Kidney (tissue), 14 donors: ENCODE measurements around the gene GID4. TPM values are rescaled to one million over a fixed set of nuclear protein-coding genes. Genes with fewer than 3 reads are reported as not detected.

ENCODE experiments used
- DNase-seq, 5 donors: peaks; one replicate each; pipeline ENCODE4 v3.0.0-alpha.2; 2013 to 2020
- FAIRE-seq: peaks from 2 replicates; lab custom pipeline; 2012; peaks lifted over from hg19 to GRCh38; lab: Jason Lieb, UNC
- H3K27ac ChIP-seq, 2 donors: one replicate each; pipeline ENCODE4 v1.7.0; 2013; ENCODE audit warnings: low read depth in 2 of 2, low read length in 2 of 2, inconsistent platforms in 1 of 2
- H3K27me3 ChIP-seq: one replicate; pipeline ENCODE4 v1.7.1; 2013; ENCODE audit warnings: low read length, inconsistent platforms; ENCODE audit not compliant: control insufficient read depth, insufficient read depth
- H3K36me3 ChIP-seq, 3 donors: one replicate each; pipeline versions ENCODE4 v1.7.0 to v1.7.1; 2013; ENCODE audit warnings: low read length in 3 of 3, control low read depth in 1 of 3, inconsistent platforms in 1 of 3; ENCODE audit not compliant: insufficient read depth in 3 of 3, control insufficient read depth in 2 of 3
- H3K4me1 ChIP-seq, 3 donors: one replicate each; pipeline versions ENCODE4 v1.7.0 to v1.7.1; 2013; ENCODE audit warnings: low read length in 3 of 3, inconsistent platforms in 1 of 3, low read depth in 1 of 3; ENCODE audit not compliant: control insufficient read depth in 2 of 3, insufficient read depth in 2 of 3
- H3K4me3 ChIP-seq, 3 donors: one replicate each; pipeline versions ENCODE4 v1.7.0 to v1.8.1; 2013; ENCODE audit warnings: low read length in 3 of 3, control low read depth in 1 of 3, inconsistent platforms in 1 of 3
- H3K9ac ChIP-seq, 3 donors: one replicate each; pipeline versions ENCODE4 v1.7.0 to v1.7.1; 2013; ENCODE audit warnings: low read length in 3 of 3, control low read depth in 1 of 3, inconsistent platforms in 1 of 3
- H3K9me3 ChIP-seq, 3 donors: one replicate each; pipeline versions ENCODE4 v1.7.0 to v1.7.1; 2013; ENCODE audit warnings: low read length in 3 of 3, control low read depth in 1 of 3, inconsistent platforms in 1 of 3; ENCODE audit not compliant: control insufficient read depth in 2 of 3, insufficient read depth in 1 of 3
- intact Hi-C: fragments of 100-400 bp; cut with DNase I; formaldehyde crosslinking; loops from one replicate; pipeline ENCODE4 v1.11.1; 2022
- polyA plus RNA-seq: library from polyadenylated mRNA; stranded (reverse); fragments of 350-450 nt; fragmentation: Illumina TruSeq; extraction: RNeasy Lipid Tissue Mini Kit (QIAGEN cat#74804); gene quantifications from one replicate; pipeline ENCODE4 v1.2.3, GENCODE V29; 2014; ENCODE audit warnings: low read depth, low replicate concordance; ENCODE audit not compliant: insufficient read depth
- total RNA-seq: library from RNA; stranded (reverse); fragmentation: NEBNext Ultra II Directional; extraction: Animal tissue kit (Norgen Biotek cat#: 25700); gene quantifications from one replicate; pipeline ENCODE4 v1.2.1, GENCODE V29; 2021
- TF ChIP-seq, protein P1 (sequence below): IDR thresholded peaks from 3 replicates; pipeline ENCODE4 v1.5.1; 2012; ENCODE audit warnings: mild to moderate bottlenecking, moderate library complexity, borderline replicate concordance; ENCODE audit not compliant: insufficient read depth; ENCODE audit errors: extremely low read depth
- donor health status: control.
- donor health status: control.
- donor health status: control.
- donor health status: control.
- donor health status: control.
- donor health status: DM: yes; HTN: yes; CAD: no.
- donor health status: Normal renal cell carcinoma (clear cell type).

Gene GID4
- total and polyA plus RNA-seq, 2 donors from 2014 or later, result 3.4 to 8.7 TPM

DNA sequence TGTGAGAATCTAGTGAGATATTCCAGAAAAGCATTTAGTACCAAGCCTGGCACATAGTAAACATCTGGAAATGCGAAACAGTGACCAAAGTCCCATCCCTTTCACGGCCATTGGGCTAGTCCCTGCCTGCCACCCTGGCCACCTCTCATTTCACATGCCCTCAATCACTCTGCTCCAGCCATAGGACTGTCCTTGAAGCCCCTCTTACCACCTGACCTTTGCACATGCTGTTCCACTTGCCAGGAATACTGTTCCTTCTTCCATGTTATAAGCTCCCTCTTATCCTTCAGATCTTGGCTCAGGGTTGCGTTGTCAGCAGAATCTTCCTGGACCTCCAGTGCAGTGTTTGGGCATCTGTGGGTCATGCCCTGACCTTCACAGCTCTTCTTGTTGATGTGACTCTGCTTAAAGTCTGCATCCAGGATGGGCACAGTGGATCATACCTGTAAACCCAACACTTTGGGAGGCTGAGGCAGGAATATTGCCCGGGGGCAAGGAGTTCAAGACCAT lies 71.5 kb downstream of the GID4 start:
- no peak for FAIRE-seq
- intact Hi-C loops, result no loop called here
- Histone ChIP-seq H3K27me3 (no peaks in the 10 kb centered on the region), H3K4me1 (no peaks in the 10 kb centered on the region), H3K27ac (no peak overlapping the region), H3K9ac (no peak overlapping the region), H3K4me3 (no peak overlapping the region), H3K36me3 (peaks cover 0 to 2% (median 0%) of the 10 kb centered on the region in 3 donors), H3K9me3 (no peaks in the 10 kb centered on the region)
- DNase-seq, result no peak
- TF ChIP-seq, protein P1, sequence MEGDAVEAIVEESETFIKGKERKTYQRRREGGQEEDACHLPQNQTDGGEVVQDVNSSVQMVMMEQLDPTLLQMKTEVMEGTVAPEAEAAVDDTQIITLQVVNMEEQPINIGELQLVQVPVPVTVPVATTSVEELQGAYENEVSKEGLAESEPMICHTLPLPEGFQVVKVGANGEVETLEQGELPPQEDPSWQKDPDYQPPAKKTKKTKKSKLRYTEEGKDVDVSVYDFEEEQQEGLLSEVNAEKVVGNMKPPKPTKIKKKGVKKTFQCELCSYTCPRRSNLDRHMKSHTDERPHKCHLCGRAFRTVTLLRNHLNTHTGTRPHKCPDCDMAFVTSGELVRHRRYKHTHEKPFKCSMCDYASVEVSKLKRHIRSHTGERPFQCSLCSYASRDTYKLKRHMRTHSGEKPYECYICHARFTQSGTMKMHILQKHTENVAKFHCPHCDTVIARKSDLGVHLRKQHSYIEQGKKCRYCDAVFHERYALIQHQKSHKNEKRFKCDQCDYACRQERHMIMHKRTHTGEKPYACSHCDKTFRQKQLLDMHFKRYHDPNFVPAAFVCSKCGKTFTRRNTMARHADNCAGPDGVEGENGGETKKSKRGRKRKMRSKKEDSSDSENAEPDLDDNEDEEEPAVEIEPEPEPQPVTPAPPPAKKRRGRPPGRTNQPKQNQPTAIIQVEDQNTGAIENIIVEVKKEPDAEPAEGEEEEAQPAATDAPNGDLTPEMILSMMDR, result no peak

- intact Hi-C loops, result no loop called here
- H3K27me3 ChIP-seq, result no peaks in the 10 kb centered on the region
Measured at GRCh38 chr17:18111330-18111971, 72.2 kb downstream of the GID4 start.

DNA sequence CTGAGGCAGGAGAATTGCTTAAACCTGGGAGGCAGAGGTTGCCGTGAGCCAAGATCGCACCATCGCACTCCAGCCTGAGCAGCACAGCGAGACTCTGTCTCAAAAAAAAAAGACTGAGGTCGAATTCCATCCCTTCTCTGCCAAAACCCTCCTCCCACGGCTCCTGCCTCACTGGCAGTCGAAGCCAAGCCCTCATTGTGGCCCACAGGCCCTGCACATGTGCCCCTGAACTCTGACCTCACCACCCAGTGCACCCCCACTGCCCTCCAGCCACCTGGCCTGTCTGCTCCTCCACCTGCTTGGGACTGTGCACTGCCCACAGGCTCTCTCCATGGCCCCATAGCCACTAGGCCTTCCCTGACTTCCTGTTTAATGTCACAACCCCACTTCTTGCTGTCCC lies 76.3 kb downstream of the GID4 start:
- FAIRE-seq (no peak), DNase-seq (no peak)
- no peak overlapping the region for H3K9ac ChIP-seq

More at GRCh38 chr17:18111330-18111971, 72.2 kb downstream of the GID4 start:
- DNase-seq (no peak), FAIRE-seq (no peak)
- no peak overlapping the region for H3K4me3 ChIP-seq
- no peaks in the 10 kb centered on the region for H3K4me1 ChIP-seq
- TF ChIP-seq, protein P1, result no peak
- H3K36me3 ChIP-seq, result peaks cover 0 to 2% (median 0%) of the 10 kb centered on the region in 3 donors
- no peaks in the 10 kb centered on the region for H3K9me3 ChIP-seq
- H3K9ac ChIP-seq, result no peak overlapping the region
- H3K27ac ChIP-seq, result no peak overlapping the region

More for the DNA sequence above, 76.3 kb downstream of the GID4 start:
- Histone ChIP-seq H3K36me3 (no peaks in the 10 kb centered on the region), H3K4me3 (no peak overlapping the region), H3K9me3 (peaks cover 0 to 3% (median 0%) of the 10 kb centered on the region in 3 donors), H3K27ac (no peak overlapping the region), H3K27me3 (no peaks in the 10 kb centered on the region), H3K4me1 (no peaks in the 10 kb centered on the region)
- intact Hi-C loops, result no loop called here
- TF ChIP-seq, protein P1, result no peak
